ENCODE measurements around the gene MTCP1. TPM values are rescaled to one million over a fixed set of nuclear protein-coding genes. Genes with fewer than 3 reads are reported as not detected.
A peak's percentile ranks its signal among the peaks of the same experiment; 100 is the strongest.

The MTCP1 gene
- total RNA-seq, 1 donor from 2014 or later = 19.0 TPM

DNA sequence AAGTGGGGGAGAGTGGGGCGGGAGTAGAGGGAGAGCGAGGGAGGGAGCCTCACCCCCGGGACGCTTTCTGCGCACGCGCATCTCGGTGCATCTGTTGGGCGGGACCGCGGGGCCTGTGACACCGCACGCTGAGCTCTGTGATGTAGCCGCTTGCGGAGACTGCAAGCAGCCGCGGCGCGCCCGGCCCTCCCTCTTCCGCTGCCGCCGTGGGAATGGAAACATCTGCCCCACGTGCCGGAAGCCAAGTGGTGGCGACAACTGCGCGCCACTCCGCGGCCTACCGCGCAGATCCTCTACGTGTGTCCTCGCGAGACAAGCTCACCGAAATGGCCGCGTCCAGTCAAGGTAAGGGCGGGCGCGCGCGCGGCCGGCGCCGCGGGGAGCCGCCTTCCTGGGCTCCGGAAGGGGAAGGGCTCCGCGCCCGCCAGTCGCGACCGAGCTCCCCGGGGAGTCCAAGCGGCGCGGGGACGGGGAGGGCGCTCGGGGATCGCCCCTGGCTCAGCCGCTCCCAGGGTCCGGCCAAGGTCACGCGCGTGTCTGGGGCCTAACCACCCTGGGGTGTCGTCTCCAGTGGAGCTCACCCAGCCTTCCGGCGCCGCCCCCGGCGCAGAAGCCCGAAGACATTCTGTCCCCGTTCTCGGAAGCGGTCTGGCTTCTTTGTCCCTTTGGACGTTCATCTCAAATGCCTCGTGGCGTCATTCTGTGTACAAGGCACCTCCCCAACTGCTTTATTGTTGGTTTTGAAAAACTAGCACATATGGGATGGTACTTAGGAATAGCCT, 44.0 kb downstream of the MTCP1 start, which contains the start of gene FUNDC2:
TSS of gene FUNDC2 (plus strand) at position 118 of the 782 bp plus-strand sequence. CDS start at position 213, 95 bp downstream.
- H3K4me3 Mint-ChIP-seq = peak within 1 kb of the TSS; percentile 91
- peaks cover 5% of the 10 kb centered on the region for H3K4me1 Mint-ChIP-seq (ENCODE audit: unreplicated experiment)
- H3K9me3 Mint-ChIP-seq = no peaks in the 10 kb centered on the region
- H3K27me3 Mint-ChIP-seq = no peaks in the 10 kb centered on the region
- no peak for TF ChIP-seq CTCF (conservative IDR thresholded peaks at IDR 0.05)
- peak within 1 kb of the TSS; percentile 95 for H3K27ac Mint-ChIP-seq
- H3K36me3 Mint-ChIP-seq = no peaks in the 10 kb centered on the region
- peak; percentile 92 for DNase-seq (ENCODE audit: extremely low spot score, unreplicated experiment)

DNA sequence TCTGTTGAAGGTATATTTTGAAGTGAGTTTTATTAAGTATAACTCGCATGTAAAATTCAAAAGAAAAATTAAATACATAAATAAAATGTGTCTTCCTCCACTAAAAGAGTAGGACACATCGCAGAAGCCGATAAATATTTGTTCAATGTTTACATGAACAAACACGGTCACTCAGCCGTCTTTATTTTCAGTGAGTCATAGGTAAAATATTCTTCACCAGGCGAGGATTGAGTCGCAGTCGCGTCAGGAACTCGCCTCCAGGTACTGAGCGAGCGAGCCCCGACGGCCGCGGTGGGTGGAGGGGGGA, 44.6 kb downstream of the MTCP1 start:
- DNase-seq (ENCODE audit: extremely low spot score, unreplicated experiment) = no peak

GRCh38 chrX:155023907-155024833, 46.8 kb downstream of the MTCP1 start:
- Mint-ChIP-seq H3K27ac (peak overlapping the region; percentile 70), H3K36me3 (no peaks in the 10 kb centered on the region), H3K27me3 (no peaks in the 10 kb centered on the region), H3K9me3 (no peaks in the 10 kb centered on the region), H3K4me1 (ENCODE audit: unreplicated experiment) (peaks cover 5% of the 10 kb centered on the region), H3K4me3 (peak overlapping the region; percentile 64)
- TF ChIP-seq CTCF (conservative IDR thresholded peaks at IDR 0.05) = no peak
- DNase-seq (ENCODE audit: extremely low spot score, unreplicated experiment) = no peak

More for the DNA sequence above, 44.6 kb downstream of the MTCP1 start:
- Mint-ChIP-seq H3K27ac (peak overlapping the region; percentile 95), H3K4me3 (peak overlapping the region; percentile 87), H3K36me3 (no peaks in the 10 kb centered on the region), H3K4me1 (ENCODE audit: unreplicated experiment) (peaks cover 5% of the 10 kb centered on the region), H3K27me3 (no peaks in the 10 kb centered on the region), H3K9me3 (no peaks in the 10 kb centered on the region)
- TF ChIP-seq CTCF (conservative IDR thresholded peaks at IDR 0.05) = no peak

- no peak for DNase-seq (ENCODE audit: extremely low spot score, unreplicated experiment)
- Mint-ChIP-seq H3K27ac (no peak within 1 kb of the TSS), H3K4me3 (no peak within 1 kb of the TSS), H3K27me3 (no peaks in the 10 kb centered on the region), H3K36me3 (no peaks in the 10 kb centered on the region), H3K4me1 (ENCODE audit: unreplicated experiment) (no peaks in the 10 kb centered on the region), H3K9me3 (no peaks in the 10 kb centered on the region)
- no peak for TF ChIP-seq CTCF (conservative IDR thresholded peaks at IDR 0.05)
These were observed 48.4 kb downstream of the MTCP1 start, which contains the start of gene F8 for GRCh38 chrX:155022585-155022984. Gene F8 (minus strand): TSS chrX:155022723. CDS start chrX:155022552, 171 bp downstream.

- DNase-seq (ENCODE audit: extremely low spot score, unreplicated experiment) = no peak
- Mint-ChIP-seq H3K27me3 (no peaks in the 10 kb centered on the region), H3K4me1 (ENCODE audit: unreplicated experiment) (no peaks in the 10 kb centered on the region), H3K36me3 (no peaks in the 10 kb centered on the region), H3K9me3 (no peaks in the 10 kb centered on the region), H3K4me3 (no peak overlapping the region), H3K27ac (no peak overlapping the region)
- TF ChIP-seq CTCF (conservative IDR thresholded peaks at IDR 0.05) = no peak
These were observed 50.3 kb downstream of the MTCP1 start for GRCh38 chrX:155020591-155020990.

Other genes starting within 250 kb of the MTCP1 start
- not detected in 2 replicates for gene SMIM9, start 236.5 kb downstream of the MTCP1 start, total RNA-seq (ENCODE audit: low replicate concordance)
- gene F8A1, start 184.8 kb downstream of the MTCP1 start, total RNA-seq (ENCODE audit: low replicate concordance) = 16.1 and 20.7 TPM in 2 replicates
- 1.1 and 1.3 TPM in 2 replicates for gene F8, start 48.4 kb downstream of the MTCP1 start, total RNA-seq (ENCODE audit: low replicate concordance)
- gene FUNDC2, start 44.3 kb downstream of the MTCP1 start, total RNA-seq (ENCODE audit: low replicate concordance) = 65.0 and 76.5 TPM in 2 replicates
- 5.7 and 7.1 TPM in 2 replicates for gene CMC4, start within 50 bp of the MTCP1 start, total RNA-seq (ENCODE audit: low replicate concordance)
- 29.8 TPM in 2 replicates for gene BRCC3, start 372 bp upstream of the MTCP1 start, total RNA-seq (ENCODE audit: low replicate concordance)
- 37.8 and 52.3 TPM in 2 replicates for gene VBP1, start 145.3 kb upstream of the MTCP1 start, total RNA-seq (ENCODE audit: low replicate concordance)
- 2.5 and 4.0 TPM in 2 replicates for gene RAB39B, start 193.4 kb upstream of the MTCP1 start, total RNA-seq (ENCODE audit: low replicate concordance)

Measured in type B pancreatic cell (in vitro differentiated cells).